Measurements from ENCODE around the gene POGK. TPM values are rescaled to one million over a fixed set of nuclear protein-coding genes. Genes with fewer than 3 reads are reported as not detected.
A peak's percentile ranks its signal among the peaks of the same experiment; 100 is the strongest.

Gene POGK
- total RNA-seq, 1 donor from 2014 or later = 33.2 TPM

- peak; percentile 84 for DNase-seq (ENCODE audit: low read depth)
Measured at GRCh38 chr1:166903232-166903631, 64.0 kb downstream of the POGK start.

- DNase-seq (ENCODE audit: low read depth) = no peak
Measured at GRCh38 chr1:166905136-166905535, 65.9 kb downstream of the POGK start.

GRCh38 chr1:166905900-166906299, 66.6 kb downstream of the POGK start:
- peak; percentile 94 for DNase-seq (ENCODE audit: low read depth)

Other genes starting within 250 kb of the POGK start
- 21.1 and 22.9 TPM in 2 replicates for gene TADA1, start 36.8 kb downstream of the POGK start, total RNA-seq
- gene ILDR2, start 136.1 kb downstream of the POGK start, total RNA-seq = 4.7 and 17.5 TPM in 2 replicates
- 0.17 and 0.65 TPM in 2 replicates for gene MAEL, start 149.8 kb downstream of the POGK start, total RNA-seq